Epithelial cell of esophagus (primary cell): Measurements from ENCODE around the gene UQCRHL.

Experiments used
- DNase-seq: peaks from one replicate; pipeline ENCODE4 v3.0.0; 2010; ENCODE audit warnings: low read depth
- H3K4me3 ChIP-seq: 2 replicates; pipeline ENCODE4 v1.5.1; 2011; ENCODE audit warnings: mild to moderate bottlenecking, low read length, control low read depth
- CTCF ChIP-seq: IDR thresholded peaks from 2 replicates; pipeline ENCODE4 v1.5.1; 2011; ENCODE audit warnings: low read depth, mild to moderate bottlenecking, low read length, control low read depth, inconsistent platforms; ENCODE audit not compliant: insufficient read depth; ENCODE audit errors: missing control alignments

Gene UQCRHL

DNA sequence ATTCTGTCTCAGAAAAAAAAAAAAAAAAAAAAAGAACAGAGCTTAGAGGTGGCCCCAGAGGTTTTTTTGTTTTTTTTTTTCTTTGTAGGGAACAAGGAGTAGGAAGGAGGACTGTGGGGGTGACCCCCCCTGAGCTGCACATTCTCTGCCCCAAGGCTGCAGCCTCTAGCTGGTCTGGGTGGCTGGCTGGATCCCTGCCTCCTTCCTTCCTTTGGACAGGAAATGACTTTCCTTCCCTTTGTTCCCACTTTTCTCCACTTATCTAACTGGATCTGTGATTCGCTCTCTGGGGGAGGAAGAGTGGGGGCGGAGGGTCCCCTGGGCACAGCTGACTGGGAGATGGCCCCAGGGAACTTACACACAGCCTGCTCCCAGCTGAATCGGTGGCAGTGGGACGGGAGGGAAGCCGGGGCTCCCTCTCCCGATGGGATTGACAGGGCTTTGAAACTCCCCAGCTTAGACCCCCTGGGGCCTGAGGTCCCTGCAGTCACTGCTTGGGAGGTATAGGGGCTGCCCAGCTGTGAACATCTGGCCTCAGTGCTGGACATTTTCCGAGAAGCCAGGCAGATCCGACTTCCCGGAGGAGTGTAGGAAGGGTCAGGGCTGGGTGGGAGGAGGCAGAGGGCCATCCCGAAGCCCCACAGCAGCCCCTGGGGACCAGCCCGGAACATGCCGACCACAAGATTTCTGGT lies 46.8 kb downstream of the UQCRHL start:
- DNase-seq = peak; percentile 55
- H3K4me3 ChIP-seq = peak overlapping the region; percentile 30
- no peak for TF ChIP-seq CTCF

- TF ChIP-seq CTCF = no peak
- DNase-seq = no peak
- H3K4me3 ChIP-seq = peak overlapping the region; percentile 69
These were observed 48.3 kb downstream of the UQCRHL start for GRCh38 chr1:15758953-15759661.

DNA sequence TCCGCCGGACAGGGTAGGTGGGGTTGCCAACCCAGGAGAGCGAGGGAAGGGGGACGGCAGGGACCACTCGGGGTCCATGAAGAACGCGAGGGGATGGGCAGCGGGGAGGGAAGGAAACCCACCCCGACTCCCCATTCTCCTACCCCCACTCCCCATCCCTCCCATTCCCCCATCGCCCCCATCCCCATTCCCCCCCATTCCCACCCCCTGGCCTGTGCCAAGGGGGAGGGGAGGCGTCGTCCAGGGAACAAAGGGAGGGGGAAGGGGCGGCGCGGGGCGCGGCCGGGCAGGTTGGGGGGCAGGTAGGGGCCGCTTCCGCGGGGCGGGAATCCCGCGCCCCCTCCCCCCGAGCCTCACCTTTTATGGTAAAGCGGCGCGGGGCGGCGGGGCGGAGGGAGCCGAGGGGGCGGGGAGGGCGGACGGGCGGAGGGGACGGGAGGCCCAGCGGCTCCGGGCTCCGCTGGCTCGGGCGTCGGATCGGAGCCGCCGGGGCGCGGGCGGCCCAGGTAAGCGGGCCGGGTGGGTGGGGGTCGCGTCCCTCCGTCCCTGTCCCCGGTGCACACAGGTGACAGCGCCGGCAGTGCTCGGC lies 49.0 kb downstream of the UQCRHL start, which contains the start of gene FBLIM1:
Gene FBLIM1, plus strand, starts transcription at position 453 of the 589 bp plus-strand sequence. CDS start 6,189 bp downstream, outside the sequence.
- peak; percentile 40 for DNase-seq
- peak within 1 kb of the TSS; percentile 69 for H3K4me3 ChIP-seq
- no peak for TF ChIP-seq CTCF

DNA sequence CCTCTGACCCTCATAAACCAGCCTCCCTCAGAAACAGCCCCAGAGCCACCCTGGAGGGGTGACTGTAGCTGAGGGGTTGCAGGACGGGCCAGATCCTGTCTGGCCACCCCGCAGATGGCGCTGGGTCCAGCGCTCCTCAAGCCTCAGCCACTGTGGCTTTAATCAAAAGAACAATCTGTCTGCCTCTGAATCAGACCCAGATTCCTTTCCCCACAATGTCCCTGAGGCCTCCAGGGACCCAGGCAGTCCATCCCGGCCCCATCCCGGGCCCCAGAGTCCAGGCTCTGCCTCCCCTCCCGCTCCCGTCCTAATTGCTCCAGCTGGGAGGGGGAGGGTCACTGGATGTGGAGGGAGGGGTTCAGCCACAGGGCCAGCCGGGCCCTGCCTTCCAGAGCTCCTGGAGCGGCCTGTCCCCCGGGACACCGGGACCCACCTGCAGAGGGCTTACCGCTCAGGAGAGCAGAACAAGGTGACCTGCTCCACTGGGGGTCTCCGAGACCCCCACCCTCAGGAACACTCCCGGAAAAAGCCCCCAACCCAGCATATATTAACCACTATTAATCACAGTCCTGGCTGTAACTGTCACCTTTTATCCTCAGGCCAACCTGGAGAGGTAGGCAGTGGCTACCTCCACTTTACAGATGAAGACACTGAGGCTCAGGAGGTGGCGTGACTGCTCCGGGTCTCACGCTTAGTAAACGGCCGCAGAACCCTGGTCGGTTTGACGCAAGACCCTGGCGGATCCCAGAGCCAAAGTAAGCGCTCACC lies 49.7 kb downstream of the UQCRHL start:
- H3K4me3 ChIP-seq = peak overlapping the region; percentile 25
- TF ChIP-seq CTCF = no peak
- no peak for DNase-seq
